ENCODE results near the gene MAPK4.
"Not testable (repeated sequence)": the region's sequence is repeated elsewhere in the genome, so short reads cannot be mapped to it uniquely, and the experiment has no call there.

MAPK4 gene

GRCh38 chr18:50562686-50563085, 2.8 kb downstream of the MAPK4 start:
- no peak for TF ChIP-seq CTCF (IDR thresholded peaks at IDR 0.05; ENCODE audit: insufficient read depth, low read length, missing control alignments)
- POLR2A ChIA-PET = no interaction called here
- no peak for DNase-seq (ENCODE audit: low read depth, low spot score)
- CTCF ChIA-PET = no interaction called here
- no peak overlapping the region for H3K4me3 ChIP-seq (ENCODE audit: low read depth, low read length)

- TF ChIP-seq CTCF (IDR thresholded peaks at IDR 0.05; ENCODE audit: insufficient read depth, low read length, missing control alignments) = no peak
- CTCF ChIA-PET = no interaction called here
These were observed 3.5 kb downstream of the MAPK4 start for GRCh38 chr18:50563376-50563775.

GRCh38 chr18:50569930-50570329, 10.0 kb downstream of the MAPK4 start:
- no peak overlapping the region for H3K4me3 ChIP-seq (ENCODE audit: low read depth, low read length)
- POLR2A ChIA-PET = no interaction called here
- TF ChIP-seq CTCF (IDR thresholded peaks at IDR 0.05; ENCODE audit: insufficient read depth, low read length, missing control alignments) = no peak
- CTCF ChIA-PET = no interaction called here
- no peak for DNase-seq (ENCODE audit: low read depth, low spot score)

More at GRCh38 chr18:50563376-50563775, 3.5 kb downstream of the MAPK4 start:
- POLR2A ChIA-PET = no interaction called here
- no peak overlapping the region for H3K4me3 ChIP-seq (ENCODE audit: low read depth, low read length)
- DNase-seq (ENCODE audit: low read depth, low spot score) = no peak

- no peak for TF ChIP-seq CTCF (IDR thresholded peaks at IDR 0.05; ENCODE audit: insufficient read depth, low read length, missing control alignments)
- DNase-seq (ENCODE audit: low read depth, low spot score) = no peak
- ChIA-PET POLR2A (no interaction called here), CTCF (interaction anchor here (1.2 kb wide), 1 partner anchor 24 kb away, joined by 3 read pairs; no protein-coding TSS in a partner anchor)
- no peak overlapping the region for H3K4me3 ChIP-seq (ENCODE audit: low read depth, low read length)
These were observed 11.7 kb downstream of the MAPK4 start for GRCh38 chr18:50571606-50572005.

GRCh38 chr18:50573196-50573595, 13.3 kb downstream of the MAPK4 start:
- CTCF ChIA-PET; H3K4me3 ChIP-seq (ENCODE audit: low read depth, low read length); DNase-seq (ENCODE audit: low read depth, low spot score); POLR2A ChIA-PET: not testable (repeated sequence)

GRCh38 chr18:50573679-50574078, 13.8 kb downstream of the MAPK4 start:
- H3K4me3 ChIP-seq (ENCODE audit: low read depth, low read length) = no peak overlapping the region
- no peak for TF ChIP-seq CTCF (IDR thresholded peaks at IDR 0.05; ENCODE audit: insufficient read depth, low read length, missing control alignments)
- no peak for DNase-seq (ENCODE audit: low read depth, low spot score)
- CTCF ChIA-PET = no interaction called here
- POLR2A ChIA-PET = no interaction called here

GRCh38 chr18:50578030-50578429, 18.1 kb downstream of the MAPK4 start:
- no peak for DNase-seq (ENCODE audit: low read depth, low spot score)
- CTCF ChIA-PET = no interaction called here
- POLR2A ChIA-PET = no interaction called here
- H3K4me3 ChIP-seq (ENCODE audit: low read depth, low read length) = no peak overlapping the region
- no peak for TF ChIP-seq CTCF (IDR thresholded peaks at IDR 0.05; ENCODE audit: insufficient read depth, low read length, missing control alignments)
